OCI-LY7 (cell line): ENCODE results near the gene REXO1.

Experiments used
- EZH2phosphoT487 ChIP-seq: fragments of 200-600 bp; sonication (generic); IDR thresholded peaks from 2 replicates; pipeline ENCODE4 v1.6.1; 2018; ENCODE audit warnings: low read depth, borderline replicate concordance, mild to moderate bottlenecking, mixed run types, antibody characterized with exemption, low read length, moderate library complexity, mixed read lengths
- TF ChIP-seq, protein P1 (sequence below): fragments of 200-600 bp; sonication (generic); conservative IDR thresholded peaks from 2 replicates; pipeline ENCODE4 v1.5.1; 2014; ENCODE audit warnings: mild to moderate bottlenecking, antibody characterized with exemption, low read length, moderate library complexity, mixed read lengths

DNA sequence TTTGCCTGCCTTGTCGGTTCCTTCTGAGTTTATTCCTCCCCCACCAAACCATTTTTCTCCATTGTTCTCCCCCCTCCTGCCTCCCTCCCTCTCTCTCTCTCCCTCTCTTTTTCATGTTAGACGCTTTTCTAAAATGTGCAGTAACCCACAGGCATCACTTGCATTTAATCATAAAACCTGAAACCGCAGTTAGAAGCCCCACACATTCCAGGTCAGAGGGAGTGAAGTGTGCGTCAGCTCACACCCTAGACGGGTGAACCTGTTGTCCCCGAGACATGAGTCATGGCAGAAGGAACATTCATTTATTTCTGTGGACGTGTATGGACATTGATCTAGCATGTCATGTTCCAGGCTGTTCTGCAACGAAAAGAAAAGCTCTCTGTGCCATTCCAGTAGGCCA lies 75.1 kb downstream of the REXO1 start:
- TF ChIP-seq, protein P1, sequence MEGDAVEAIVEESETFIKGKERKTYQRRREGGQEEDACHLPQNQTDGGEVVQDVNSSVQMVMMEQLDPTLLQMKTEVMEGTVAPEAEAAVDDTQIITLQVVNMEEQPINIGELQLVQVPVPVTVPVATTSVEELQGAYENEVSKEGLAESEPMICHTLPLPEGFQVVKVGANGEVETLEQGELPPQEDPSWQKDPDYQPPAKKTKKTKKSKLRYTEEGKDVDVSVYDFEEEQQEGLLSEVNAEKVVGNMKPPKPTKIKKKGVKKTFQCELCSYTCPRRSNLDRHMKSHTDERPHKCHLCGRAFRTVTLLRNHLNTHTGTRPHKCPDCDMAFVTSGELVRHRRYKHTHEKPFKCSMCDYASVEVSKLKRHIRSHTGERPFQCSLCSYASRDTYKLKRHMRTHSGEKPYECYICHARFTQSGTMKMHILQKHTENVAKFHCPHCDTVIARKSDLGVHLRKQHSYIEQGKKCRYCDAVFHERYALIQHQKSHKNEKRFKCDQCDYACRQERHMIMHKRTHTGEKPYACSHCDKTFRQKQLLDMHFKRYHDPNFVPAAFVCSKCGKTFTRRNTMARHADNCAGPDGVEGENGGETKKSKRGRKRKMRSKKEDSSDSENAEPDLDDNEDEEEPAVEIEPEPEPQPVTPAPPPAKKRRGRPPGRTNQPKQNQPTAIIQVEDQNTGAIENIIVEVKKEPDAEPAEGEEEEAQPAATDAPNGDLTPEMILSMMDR: no peak
- TF ChIP-seq EZH2phosphoT487: no peak
